Esophagus squamous epithelium (tissue), 4 donors: Measurements from ENCODE around the gene ERRFI1.

Source experiments
- CTCF ChIP-seq, 6 experiments: fragments of 450-650 bp in 4 of 6; fragments of 200-600 bp in 2 of 6; sonication (generic) in 2 of 6; IDR thresholded peaks; one replicate each; pipeline ENCODE4 v1.5.1; 2016 to 2019; ENCODE audit warnings: antibody characterized with exemption in 6 of 6, mild to moderate bottlenecking in 4 of 6, moderate library complexity in 4 of 6
- POLR2A ChIP-seq, 4 donors: fragments of 450-650 bp; IDR thresholded peaks; one replicate each; pipeline ENCODE4 v1.6.1; 2017; ENCODE audit warnings: antibody characterized with exemption in 4 of 4, mild to moderate bottlenecking in 4 of 4, moderate library complexity in 3 of 4

- no peak for TF ChIP-seq POLR2A (IDR thresholded peaks at IDR 0.05)
- no peak for TF ChIP-seq CTCF (IDR thresholded peaks at IDR 0.05)
These were observed 53.8 kb downstream of the ERRFI1 start for GRCh38 chr1:7972285-7972684.
